Endothelial cell of coronary artery (primary cell): ENCODE data around the gene RAB6B. TPM values are rescaled to one million over a fixed set of nuclear protein-coding genes. Genes with fewer than 3 reads are reported as not detected.

Experiments used
- total RNA-seq: library from RNA; depleted of rRNA; stranded (reverse); fragments of >200 nt; gene quantifications from 2 replicates; pipeline ENCODE4 v1.2.3, GENCODE V29; 2014

RAB6B gene
- 0.45 and 1.1 TPM in 2 replicates for total RNA-seq

GRCh38 chr3:133895208-133896001 lies at the start of gene RAB6B:
Gene RAB6B, minus strand, starts transcription at chr3:133895882. Its CDS starts 416 bp downstream, at chr3:133895466.

GRCh38 chr3:133805702-133806475 lies 89.8 kb downstream of the RAB6B start, which contains the start of gene SRPRB:
Gene SRPRB, plus strand, starts transcription at chr3:133805815. Its CDS starts 34 bp downstream, at chr3:133805849.

Other genes starting within 250 kb of the RAB6B start
- gene TOPBP1, start 233.9 kb downstream of the RAB6B start, total RNA-seq: 26.7 and 29.7 TPM in 2 replicates
- under 0.01 and 0.36 TPM in 2 replicates for gene TF, start 149.5 kb downstream of the RAB6B start, total RNA-seq
- gene SRPRB, start 90.1 kb downstream of the RAB6B start, total RNA-seq: 65.9 and 69.8 TPM in 2 replicates
- gene SLCO2A1, start 134.0 kb upstream of the RAB6B start, total RNA-seq: 0.72 and 2.3 TPM in 2 replicates